Measurements from ENCODE around the gene SLC39A9. TPM values are rescaled to one million over a fixed set of nuclear protein-coding genes. Genes with fewer than 3 reads are reported as not detected.
A peak's percentile ranks its signal among the peaks of the same experiment; 100 is the strongest.

SLC39A9 gene
- 16.2 TPM for total RNA-seq
- long read RNA-seq, full-length matches to known transcripts, result 8 of 13 reads
- long read RNA-seq, partial matches to known transcripts, result 0 of 13 reads
- long read RNA-seq, other reads (novel, unspliced or antisense), result 5 of 13 reads

GRCh38 chr14:69398053-69398817, at the start of gene SLC39A9, which contains the start of gene ERH:
TSS of gene SLC39A9 (plus strand) at chr14:69398692. CDS start at chr14:69399370, 678 bp downstream.
TSS of gene ERH (minus strand) at chr14:69398299. CDS start at chr14:69398233, 66 bp downstream.
- intact Hi-C loops (cut with DNase I), result no loop called here
- ATAC-seq (ENCODE audit: poor library complexity) (peak; percentile 99), DNase-seq (peak; percentile 98)

GRCh38 chr14:69349091-69349777, 49.3 kb upstream of the SLC39A9 start:
- DNase-seq (no peak), ATAC-seq (ENCODE audit: poor library complexity) (no peak)
- intact Hi-C loops (cut with DNase I), result loop anchor here (5.0 kb wide), 1 partner anchor 97 kb away; no protein-coding TSS in a partner anchor

GRCh38 chr14:69350892-69351291, 47.6 kb upstream of the SLC39A9 start:
- ATAC-seq (ENCODE audit: poor library complexity) (no peak), DNase-seq (no peak)
- intact Hi-C loops (cut with DNase I), result no loop called here

- intact Hi-C loops (cut with DNase I), result no loop called here
- ATAC-seq (ENCODE audit: poor library complexity), result no peak
Measured at GRCh38 chr14:69351385-69351784, 47.1 kb upstream of the SLC39A9 start.

GRCh38 chr14:69351911-69352310, 46.6 kb upstream of the SLC39A9 start:
- ATAC-seq (ENCODE audit: poor library complexity) (no peak), DNase-seq (no peak)
- intact Hi-C loops (cut with DNase I), result no loop called here

More at GRCh38 chr14:69351385-69351784, 47.1 kb upstream of the SLC39A9 start:
- DNase-seq, result no peak

- ATAC-seq (ENCODE audit: poor library complexity) (no peak), DNase-seq (no peak)
- intact Hi-C loops (cut with DNase I), result no loop called here
Measured at GRCh38 chr14:69353168-69353567, 45.3 kb upstream of the SLC39A9 start.

- intact Hi-C loops (cut with DNase I), result no loop called here
- no peak for ATAC-seq (ENCODE audit: poor library complexity)
- no peak for DNase-seq
Measured at GRCh38 chr14:69354383-69355153, 43.9 kb upstream of the SLC39A9 start.

GRCh38 chr14:69355154-69355597, 43.3 kb upstream of the SLC39A9 start:
- intact Hi-C loops (cut with DNase I), result no loop called here
- ATAC-seq (ENCODE audit: poor library complexity) (no peak), DNase-seq (no peak)

- intact Hi-C loops (cut with DNase I), result no loop called here
- DNase-seq, result no peak
- ATAC-seq (ENCODE audit: poor library complexity), result peak; percentile 55
Measured at GRCh38 chr14:69355607-69356281, 42.7 kb upstream of the SLC39A9 start.

- intact Hi-C loops (cut with DNase I), result no loop called here
- no peak for DNase-seq
- no peak for ATAC-seq (ENCODE audit: poor library complexity)
Measured at GRCh38 chr14:69356903-69357543, 41.5 kb upstream of the SLC39A9 start.

GRCh38 chr14:69357544-69358200, 40.8 kb upstream of the SLC39A9 start:
- DNase-seq (no peak), ATAC-seq (ENCODE audit: poor library complexity) (no peak)
- intact Hi-C loops (cut with DNase I), result no loop called here

GRCh38 chr14:69358233-69358963, 40.1 kb upstream of the SLC39A9 start:
- intact Hi-C loops (cut with DNase I), result no loop called here
- ATAC-seq (ENCODE audit: poor library complexity) (no peak), DNase-seq (no peak)

- DNase-seq (no peak), ATAC-seq (ENCODE audit: poor library complexity) (no peak)
- intact Hi-C loops (cut with DNase I), result no loop called here
Measured at GRCh38 chr14:69358966-69359365, 39.5 kb upstream of the SLC39A9 start.

GRCh38 chr14:69360438-69361108, 37.9 kb upstream of the SLC39A9 start:
- intact Hi-C loops (cut with DNase I), result loop anchor here (5.0 kb wide), 1 partner anchor 118 kb away; no protein-coding TSS in a partner anchor
- no peak for DNase-seq
- ATAC-seq (ENCODE audit: poor library complexity), result no peak

- intact Hi-C loops (cut with DNase I), result loop anchor here (5.0 kb wide), 1 partner anchor 121 kb away; no protein-coding TSS in a partner anchor
- ATAC-seq (ENCODE audit: poor library complexity) (peak; percentile 79), DNase-seq (peak; percentile 64)
Measured at GRCh38 chr14:69363055-69363454, 35.4 kb upstream of the SLC39A9 start.

GRCh38 chr14:69363964-69364363, 34.5 kb upstream of the SLC39A9 start:
- ATAC-seq (ENCODE audit: poor library complexity) (no peak), DNase-seq (no peak)
- intact Hi-C loops (cut with DNase I), result loop anchor here (5.0 kb wide), 1 partner anchor 122 kb away; no protein-coding TSS in a partner anchor

All from Right ventricle myocardium superior (tissue), 1 donor.